Testis (tissue), 2 donors: ENCODE results near the gene RASGRF2.
"Not testable (repeated sequence)": the region's sequence is repeated elsewhere in the genome, so short reads cannot be mapped to it uniquely, and the experiment has no call there.

ENCODE experiments used
- CTCF ChIP-seq, 3 experiments: fragments of 450-650 bp in 2 of 3; fragments of 200-600 bp in 1 of 3; sonication (generic) in 1 of 3; IDR thresholded peaks; one replicate each; pipeline ENCODE4 v1.5.1; 2016 to 2019; ENCODE audit warnings: antibody characterized with exemption in 3 of 3, mild to moderate bottlenecking in 2 of 3, moderate library complexity in 1 of 3
- POLR2A ChIP-seq: fragments of 450-650 bp; IDR thresholded peaks from one replicate; pipeline ENCODE4 v1.6.1; 2017; ENCODE audit warnings: antibody characterized with exemption, mild to moderate bottlenecking, moderate library complexity

DNA sequence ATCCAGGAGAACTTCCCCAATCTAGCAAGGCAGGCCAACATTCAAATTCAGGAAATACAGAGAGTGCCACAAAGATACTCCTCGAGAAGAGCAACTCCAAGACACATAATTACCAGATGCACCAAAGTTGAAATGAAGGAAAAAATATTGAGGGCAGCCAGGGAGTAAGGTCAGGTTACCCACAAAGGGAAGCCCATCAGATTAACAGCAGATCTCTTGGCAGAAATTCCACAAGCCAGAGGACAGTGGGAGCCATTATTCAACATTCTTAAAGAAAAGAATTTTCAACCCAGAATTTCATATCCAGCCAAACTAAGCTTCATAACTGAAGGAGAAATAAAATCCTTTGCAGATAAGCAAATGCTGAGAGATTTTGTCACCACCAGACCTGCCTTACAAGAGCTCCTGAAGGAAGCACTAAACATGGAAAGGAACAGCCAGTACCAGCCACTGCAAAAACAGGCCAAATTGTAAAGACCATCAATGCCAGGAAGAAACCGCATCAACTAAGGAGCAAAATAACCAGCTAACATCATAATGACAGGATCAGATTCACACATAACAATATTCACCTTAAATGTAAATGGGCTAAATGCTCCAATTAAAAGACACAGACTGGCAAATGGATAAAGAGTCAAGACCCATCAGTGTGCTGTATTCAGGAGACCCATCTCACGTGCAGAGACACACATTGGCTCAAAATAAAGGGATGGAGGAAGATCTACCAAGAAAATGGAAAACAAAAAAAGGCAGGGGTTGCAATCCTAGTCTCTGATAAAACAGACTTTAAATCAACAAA, 70.3 kb downstream of the RASGRF2 start:
- TF ChIP-seq CTCF (IDR thresholded peaks at IDR 0.05); POLR2A: not testable (repeated sequence)
